ENCODE measurements around the gene MEAK7.

- TF ChIP-seq, protein P1, sequence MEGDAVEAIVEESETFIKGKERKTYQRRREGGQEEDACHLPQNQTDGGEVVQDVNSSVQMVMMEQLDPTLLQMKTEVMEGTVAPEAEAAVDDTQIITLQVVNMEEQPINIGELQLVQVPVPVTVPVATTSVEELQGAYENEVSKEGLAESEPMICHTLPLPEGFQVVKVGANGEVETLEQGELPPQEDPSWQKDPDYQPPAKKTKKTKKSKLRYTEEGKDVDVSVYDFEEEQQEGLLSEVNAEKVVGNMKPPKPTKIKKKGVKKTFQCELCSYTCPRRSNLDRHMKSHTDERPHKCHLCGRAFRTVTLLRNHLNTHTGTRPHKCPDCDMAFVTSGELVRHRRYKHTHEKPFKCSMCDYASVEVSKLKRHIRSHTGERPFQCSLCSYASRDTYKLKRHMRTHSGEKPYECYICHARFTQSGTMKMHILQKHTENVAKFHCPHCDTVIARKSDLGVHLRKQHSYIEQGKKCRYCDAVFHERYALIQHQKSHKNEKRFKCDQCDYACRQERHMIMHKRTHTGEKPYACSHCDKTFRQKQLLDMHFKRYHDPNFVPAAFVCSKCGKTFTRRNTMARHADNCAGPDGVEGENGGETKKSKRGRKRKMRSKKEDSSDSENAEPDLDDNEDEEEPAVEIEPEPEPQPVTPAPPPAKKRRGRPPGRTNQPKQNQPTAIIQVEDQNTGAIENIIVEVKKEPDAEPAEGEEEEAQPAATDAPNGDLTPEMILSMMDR (conservative IDR thresholded peaks at IDR 0.05 in 1 of 2, IDR thresholded peaks at IDR 0.05 in 1 of 2; ENCODE audit: low read depth in 1 of 2, low read length in 2 of 2): no peak
- no peak for TF ChIP-seq EZH2 (IDR thresholded peaks at IDR 0.05; ENCODE audit: low read length, missing control alignments)
Measured at GRCh38 chr16:84531671-84532111, 27.2 kb upstream of the MEAK7 start.

Data from fibroblast of lung (primary cell).